HG02973 (cell line): ENCODE data around the gene KIF1A.

Experiments used
- ATAC-seq: cut with Tn5 transposase; IDR thresholded peaks from one replicate; pipeline ENCODE4 v1.9.1; 2021; ENCODE audit warnings: moderate library complexity; ENCODE audit not compliant: unreplicated experiment

Gene KIF1A

DNA sequence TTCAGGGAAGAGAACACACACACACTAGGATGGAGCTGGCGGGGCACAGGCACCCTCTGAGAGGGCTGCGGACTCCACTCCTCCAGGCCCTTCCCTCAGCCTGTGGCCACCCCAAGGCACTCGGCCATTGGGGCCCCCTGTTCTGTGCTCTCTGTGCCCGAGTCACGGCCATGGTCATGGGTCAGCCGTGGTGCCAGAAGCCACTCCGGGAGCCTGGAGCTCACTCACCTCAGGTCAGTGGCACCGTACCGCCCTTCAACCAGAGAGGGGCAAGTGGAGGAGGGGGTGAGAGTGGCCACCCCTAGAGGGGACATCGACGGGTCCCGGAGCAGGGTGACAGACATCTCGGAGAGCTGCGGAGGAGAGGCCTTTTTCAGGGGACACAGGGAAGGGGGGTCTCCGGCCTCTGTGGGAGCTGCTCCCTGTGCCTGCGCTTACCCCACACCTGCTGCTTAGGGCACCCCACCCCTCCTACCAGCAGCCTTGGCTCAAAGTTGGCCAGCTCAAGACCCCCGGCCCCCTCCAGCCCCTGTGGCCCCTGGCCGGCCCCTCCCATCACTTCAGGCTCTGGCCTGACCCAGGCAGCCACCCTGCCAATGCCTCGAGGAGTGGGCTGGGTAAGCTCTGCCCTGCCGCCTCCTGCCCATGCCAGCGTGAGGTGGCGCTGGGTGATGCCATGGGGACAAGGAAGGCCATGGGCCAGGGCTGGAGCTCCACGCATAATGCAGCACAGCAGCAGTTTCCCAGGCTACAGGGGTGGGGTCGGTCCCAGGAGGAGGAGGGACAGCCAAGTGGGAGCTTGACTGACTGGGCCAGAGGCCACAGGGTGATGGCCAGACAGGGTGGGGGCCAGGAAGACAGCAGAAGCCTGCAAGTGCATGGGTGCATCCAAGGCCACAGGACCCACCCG, 99.1 kb downstream of the KIF1A start:
- ATAC-seq, result no peak

DNA sequence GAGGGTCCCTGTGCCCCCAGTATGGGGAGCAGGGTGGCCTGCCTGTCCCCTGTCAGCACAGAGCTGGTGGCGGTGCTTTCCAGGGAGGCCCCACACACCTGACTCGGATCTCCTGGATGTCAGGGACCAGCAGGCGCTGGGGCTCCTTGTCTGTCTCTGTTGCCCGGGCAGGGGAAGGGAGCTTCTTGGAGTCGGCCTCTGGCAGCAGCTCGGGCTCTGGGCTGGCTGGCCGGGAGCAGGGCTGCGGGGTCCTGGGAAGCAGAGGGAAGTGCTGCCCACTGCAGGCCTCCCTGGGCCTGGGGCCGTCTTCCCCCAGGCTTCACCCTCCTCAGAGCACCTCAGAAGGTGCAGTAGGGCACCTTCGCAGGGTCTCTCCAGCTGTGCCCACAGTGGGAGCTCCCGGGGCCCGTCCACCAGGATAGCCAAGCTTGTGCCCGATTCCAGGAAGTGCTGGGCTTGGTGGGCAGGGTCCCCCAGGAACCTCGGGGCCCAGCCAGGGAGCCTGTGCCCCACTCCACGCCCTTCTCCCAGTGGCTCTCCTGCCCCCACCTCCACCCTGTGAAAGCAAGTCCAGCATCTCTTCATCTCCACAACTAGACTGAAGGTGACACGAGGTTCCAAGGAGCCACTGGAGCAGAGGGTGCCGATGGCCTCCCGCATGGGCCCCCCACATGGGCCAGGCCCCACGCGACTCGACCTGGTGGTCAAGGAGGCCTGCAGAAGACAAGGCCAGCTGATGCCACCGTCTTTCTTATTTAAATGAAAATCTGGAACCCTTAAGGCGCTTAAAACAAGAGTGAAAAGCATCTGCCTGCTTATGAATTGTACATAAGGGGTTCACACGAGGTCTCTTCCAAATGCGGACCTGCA, 100.1 kb downstream of the KIF1A start:
- ATAC-seq, result no peak

DNA sequence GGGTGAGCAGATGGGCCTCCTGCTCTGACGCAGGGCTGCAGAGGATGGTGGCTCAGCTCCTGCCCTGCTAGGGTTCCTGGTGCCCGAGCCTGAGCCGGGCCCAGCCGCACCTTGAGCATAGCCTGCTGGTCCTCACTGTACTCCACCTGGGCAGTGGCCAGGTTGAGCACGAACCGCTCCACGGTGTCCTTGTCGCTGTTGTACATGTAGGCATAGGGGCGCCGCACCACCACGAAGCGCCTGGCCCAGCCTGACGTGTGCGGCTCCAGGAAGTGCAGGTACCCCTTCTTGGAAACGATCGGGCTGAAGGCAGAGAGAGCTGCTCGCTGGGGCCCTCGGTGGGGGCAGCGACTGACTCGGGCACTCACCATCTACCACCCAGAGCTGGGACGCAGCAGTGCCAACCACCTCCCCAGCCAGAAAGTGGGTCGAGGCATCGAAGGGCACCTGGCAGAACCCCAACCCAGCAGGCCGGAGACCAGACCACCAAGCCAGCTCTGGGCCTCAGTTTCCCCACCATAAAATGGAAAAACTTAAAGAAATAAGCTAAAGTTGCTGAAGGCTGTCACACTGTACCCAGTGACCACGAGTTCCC, 101.0 kb downstream of the KIF1A start:
- ATAC-seq, result no peak

DNA sequence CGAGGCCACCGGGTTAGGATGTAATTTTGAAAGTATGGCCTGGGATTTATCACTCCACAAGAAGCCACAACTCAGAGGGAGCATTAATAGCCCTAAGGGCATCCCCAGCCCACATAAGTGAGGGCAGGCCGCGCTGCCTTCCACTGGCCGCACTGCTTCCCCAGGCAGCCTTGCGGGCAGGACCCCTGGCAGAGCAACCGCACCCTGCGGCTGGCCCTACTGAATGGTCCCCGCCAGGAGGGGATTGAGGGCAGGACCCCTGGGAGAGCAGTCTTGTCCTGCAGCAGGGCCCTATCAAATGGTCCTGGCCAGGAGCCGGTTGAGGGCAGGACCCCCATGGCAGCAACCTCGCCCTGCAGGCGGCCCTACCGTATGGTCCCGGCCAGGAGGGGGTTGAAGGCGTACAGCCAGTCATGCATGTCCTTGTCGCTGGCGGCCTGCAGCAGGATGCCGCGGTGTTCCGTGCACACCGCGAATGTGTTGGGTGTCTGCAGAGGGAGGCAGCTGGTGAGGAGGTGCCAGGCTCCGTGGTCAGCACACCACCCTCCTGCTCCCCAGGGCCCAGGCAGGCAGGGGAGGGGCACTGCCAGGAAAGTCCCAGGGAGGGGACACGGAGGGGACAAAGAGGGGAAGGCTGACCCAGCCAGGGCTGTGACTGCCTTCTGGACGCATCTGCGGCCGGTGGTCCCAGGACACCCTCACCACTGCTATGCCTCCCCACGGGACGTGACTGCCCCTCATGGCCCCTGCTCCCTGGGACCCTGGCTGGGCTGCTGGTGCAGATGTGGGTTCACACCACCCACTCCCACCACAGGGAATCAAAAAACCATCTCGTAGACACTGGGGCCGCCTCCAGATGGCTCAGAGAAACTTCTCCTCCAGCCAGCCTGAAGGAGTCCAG, 102.1 kb downstream of the KIF1A start:
- ATAC-seq, result no peak

DNA sequence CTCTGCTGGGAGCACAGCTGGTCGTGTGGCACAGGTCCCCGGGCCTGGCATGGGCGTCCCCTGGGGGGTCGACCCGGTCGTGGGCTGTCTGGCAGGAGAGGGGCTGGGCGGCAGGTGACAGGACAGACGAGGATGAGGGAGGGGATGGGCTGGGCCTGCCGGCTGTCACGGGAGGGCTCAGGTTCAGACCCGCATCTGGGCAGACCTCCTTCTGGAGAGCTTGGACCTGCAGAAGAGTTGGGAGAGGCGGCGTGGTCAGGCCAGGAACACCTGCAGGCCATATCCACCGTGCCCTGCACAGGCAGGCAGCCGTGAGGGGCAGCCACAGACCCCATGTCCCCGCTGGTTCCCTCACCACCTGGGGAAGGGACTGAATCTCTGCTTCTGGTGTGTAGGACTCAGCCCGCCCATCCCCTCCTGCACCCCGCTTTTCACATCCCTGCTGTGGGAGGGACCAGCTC, 102.8 kb downstream of the KIF1A start:
- ATAC-seq, result no peak

DNA sequence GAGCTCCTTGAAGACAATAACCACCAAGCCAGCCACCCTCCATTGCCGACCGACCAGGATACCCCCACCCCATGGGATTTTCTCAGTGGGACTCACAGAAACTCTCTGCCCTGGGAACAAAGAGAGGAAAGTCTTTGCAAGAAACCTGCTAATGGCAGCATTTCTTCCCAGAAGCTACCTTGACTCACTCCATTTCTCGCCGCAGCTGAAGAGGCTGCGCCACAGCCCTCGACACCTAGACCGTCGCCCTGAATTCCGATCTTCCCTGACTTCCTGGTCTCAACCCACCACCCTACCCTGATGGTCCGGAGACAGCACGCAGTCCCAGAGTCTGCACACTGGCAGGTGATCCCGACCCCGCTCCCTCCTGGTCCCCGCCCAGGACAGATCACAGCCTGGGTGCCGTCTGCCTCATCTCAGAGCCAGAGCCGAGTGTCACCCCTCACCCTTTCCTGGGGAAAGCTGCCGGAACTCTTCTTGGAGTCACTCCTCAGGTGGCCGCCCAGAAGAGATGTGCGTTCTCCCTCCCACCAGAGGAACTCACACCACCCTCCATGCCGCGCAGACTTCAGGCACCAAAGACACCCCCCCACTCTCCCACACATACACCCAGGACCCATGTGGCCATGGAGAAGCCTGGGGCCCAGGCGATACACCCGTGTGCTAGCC, 103.8 kb downstream of the KIF1A start:
- ATAC-seq, result no peak

DNA sequence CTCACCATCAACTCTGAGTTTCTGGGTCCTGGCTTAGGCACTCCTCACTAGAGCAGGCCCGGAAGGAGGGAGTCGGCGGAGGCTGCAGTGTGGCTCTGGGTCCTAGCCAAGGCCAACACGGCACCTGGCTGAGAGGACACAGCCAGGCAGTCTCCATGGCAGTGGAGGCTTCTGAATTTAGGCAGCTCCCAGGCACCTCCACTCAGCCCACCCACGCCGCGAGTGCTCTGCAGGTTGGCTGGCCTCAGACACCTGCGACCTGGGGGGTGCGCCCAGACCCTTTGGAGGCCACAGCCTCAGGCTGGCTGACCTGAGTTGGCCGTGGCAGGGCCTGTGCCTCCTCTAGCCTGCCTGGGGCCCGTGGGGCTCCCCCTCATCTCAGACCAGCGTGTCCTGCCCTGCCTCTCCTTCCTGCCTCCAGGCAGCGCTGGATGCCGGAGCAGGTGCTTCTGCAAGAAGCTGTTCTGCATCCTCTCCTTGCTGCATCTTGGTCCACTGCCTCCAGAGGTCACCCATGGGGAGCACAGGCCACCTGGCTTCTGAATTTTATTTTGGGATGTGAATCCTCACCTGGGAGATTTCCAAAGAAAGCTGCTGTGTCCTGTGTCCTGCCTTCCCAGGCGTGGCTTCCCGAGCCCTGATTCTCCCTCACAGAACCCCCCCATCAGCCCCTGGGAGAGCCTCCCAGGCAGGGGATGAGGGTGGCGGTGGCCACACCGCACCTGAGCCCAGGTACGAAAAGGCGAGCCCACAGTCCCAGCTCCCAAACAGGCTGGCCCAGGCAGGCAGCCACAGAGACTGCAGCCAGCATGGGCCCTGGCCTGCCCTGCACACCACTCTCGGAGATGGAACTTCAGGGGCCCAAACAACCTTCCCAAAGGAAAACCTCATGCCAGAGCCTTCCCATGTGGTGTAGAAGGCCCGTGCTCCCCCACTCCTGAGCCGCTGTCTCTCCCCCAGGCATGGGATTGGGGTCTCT, 105.0 kb downstream of the KIF1A start:
- no peak for ATAC-seq

DNA sequence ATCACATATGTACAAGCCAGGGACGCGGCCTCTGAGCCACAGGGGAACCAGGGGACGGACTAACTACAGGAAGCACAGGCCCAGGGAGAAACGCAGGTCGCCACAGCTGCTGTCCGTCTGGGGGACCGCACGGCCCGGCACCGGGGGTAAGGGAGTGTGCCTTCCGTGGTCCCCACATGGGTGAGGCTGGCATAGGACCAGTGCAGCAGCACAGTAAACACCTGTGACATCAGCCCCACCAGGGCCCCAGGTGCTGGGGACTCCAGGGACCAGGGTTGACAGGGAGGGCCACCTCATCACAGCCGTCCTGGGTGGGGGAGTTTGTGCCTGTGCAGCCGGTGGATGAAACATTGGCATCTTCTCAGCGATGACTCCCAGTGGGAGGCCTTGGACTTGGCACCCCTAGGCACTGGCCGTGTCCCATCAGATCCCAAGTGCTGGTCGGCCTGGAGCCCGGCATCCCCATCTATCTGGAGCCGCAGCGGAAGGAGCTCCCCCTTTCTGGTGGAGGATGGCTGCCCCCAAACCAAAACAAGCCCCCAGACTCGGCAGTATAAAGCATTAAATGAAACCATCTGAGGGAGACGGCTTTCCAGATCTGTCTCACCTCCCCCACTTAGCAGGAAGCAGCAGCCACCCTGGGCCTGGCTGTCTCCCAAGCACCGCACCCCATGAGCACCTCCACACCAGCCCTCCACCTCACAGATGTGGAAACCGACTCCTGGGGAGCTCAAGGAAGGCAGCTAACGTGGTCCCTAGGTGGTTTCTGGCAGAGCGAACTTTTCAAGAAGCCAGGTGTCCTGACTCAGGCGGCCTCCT, 105.9 kb downstream of the KIF1A start:
- ATAC-seq, result no peak

DNA sequence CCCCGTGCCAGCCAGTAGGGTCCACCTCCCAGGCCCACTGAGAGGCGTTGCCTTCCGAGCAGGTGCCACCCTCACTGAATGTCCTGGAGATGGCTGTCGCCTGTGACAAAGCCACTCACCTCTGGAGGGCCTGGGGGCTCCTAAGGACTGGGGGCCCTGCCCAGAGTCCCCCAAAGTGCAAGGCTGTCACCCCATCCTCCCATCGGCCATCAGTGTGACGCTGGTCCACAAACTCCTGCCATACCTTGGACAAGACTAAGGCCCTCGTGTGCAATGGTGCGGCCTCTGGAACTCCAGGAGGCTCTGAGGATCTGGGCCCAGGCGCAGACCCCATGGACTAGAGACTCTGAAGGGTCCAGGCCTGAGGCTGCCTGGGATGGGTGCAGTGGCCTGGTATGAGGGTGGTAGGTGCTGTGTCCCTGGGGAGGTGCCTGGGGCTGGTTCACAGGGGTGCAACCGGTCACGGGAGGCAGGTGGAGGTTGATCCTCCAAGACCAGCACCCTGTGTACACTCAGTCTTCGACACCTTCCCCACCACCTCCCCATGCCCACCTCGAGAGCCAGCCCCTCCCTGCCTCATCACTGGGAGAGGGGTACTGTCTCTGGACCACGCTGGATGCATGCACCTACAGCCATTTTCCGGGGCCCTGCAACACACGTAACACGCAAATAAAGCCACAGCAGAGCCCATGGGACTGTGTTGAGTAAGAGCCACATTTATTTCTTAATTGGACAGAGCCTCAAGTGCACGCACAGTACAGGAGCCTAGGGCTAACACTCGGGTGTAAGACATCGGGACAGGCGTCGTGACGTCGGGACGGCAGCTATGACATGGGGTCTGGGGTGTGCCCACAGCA, 106.7 kb downstream of the KIF1A start:
- ATAC-seq, result no peak

DNA sequence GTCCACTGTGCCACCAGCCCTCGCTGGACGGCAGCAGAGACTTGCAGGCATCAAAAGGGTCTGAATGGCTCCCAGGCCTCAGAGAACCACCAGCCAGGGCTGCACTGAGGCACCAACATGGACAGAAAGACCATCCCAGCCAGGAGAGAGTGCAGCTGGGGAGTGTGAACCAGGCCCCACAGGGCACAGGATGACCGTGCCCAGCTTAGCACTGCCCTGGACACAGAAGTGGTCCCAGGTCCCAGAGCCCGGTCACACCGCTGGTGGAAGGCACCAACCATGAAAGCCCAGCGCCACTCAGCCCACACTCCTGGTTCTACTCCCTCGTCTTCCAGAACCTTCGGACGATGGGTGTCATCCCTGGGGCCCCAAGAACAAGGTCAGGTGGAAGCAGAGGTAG, 107.9 kb downstream of the KIF1A start:
- no peak for ATAC-seq

DNA sequence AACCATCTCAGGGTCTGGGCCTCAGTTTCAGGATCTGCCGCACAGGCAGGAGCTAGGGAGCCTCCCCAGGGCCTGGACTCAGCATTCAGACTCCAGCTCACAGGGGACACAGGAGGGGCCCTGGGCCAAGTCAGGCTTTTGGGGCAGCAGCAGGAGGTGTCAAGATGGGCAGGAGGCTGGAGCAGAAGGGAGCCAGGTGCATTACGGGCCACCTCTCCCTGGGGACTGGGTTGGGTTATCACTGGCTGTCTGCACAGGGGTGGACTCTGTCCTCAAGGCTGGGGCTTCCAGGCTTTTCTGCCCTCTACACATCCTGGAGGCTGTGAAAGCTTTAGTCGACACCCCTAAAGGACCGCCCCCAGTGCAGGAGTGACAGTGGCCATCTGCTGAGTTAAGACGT, 108.3 kb downstream of the KIF1A start:
- no peak for ATAC-seq

DNA sequence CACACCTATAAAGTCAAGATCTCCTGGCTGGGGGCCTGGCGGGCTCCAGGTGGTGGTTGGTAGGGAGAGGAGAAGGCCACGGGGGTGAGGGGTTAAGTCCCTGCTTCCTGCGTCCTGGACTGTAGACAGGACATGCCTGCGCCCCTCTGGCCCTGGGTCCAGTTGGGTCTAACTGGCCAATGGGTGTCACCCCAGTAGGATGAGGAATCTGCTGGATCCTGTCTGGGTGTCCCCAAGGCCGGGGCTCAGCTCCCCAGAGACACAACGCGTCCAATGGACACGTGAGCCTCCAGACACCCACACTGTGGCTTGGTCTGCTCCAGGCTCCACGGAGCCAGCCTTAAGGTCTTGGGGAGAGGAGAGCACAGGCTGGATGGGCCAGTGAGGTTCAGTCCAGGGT, 108.7 kb downstream of the KIF1A start:
- no peak for ATAC-seq

DNA sequence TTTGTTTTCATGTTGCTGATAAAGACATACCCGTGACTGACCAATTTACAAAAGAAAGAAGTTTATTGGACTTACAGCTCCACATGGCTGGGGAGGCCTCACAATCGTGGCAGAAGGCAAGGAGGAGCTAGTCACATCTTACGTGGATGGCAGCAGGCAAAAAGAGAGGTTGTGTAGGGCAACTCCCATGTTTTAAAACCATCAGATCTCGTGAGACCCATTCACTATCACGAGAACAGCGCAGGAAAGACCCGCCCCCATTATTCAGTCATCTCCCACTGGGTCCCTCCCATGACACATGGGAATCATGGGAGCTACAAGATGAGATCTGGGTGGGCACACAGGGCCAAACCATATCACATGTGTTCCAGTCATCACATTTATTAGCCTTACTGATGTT, 111.6 kb downstream of the KIF1A start:
- no peak for ATAC-seq

DNA sequence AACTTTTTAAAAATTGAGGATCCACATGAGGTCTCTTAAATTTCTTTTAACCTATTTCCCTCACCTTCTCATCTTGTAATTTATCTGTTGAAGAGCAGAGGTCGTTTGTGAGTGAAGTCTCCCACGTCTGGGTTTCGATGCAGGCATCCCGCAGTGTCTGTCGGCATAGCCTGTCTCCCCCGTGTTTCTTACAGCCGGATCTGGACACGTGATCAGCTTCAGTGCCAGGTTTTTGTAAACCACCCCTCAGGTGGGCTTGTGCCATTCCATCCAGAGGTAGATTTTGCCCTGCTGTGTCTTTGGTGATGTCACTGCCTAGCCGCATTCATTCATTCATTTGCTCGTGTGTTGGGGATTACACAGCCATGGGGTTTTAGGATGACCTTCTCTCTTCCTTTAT, 112.2 kb downstream of the KIF1A start:
- ATAC-seq, result no peak

DNA sequence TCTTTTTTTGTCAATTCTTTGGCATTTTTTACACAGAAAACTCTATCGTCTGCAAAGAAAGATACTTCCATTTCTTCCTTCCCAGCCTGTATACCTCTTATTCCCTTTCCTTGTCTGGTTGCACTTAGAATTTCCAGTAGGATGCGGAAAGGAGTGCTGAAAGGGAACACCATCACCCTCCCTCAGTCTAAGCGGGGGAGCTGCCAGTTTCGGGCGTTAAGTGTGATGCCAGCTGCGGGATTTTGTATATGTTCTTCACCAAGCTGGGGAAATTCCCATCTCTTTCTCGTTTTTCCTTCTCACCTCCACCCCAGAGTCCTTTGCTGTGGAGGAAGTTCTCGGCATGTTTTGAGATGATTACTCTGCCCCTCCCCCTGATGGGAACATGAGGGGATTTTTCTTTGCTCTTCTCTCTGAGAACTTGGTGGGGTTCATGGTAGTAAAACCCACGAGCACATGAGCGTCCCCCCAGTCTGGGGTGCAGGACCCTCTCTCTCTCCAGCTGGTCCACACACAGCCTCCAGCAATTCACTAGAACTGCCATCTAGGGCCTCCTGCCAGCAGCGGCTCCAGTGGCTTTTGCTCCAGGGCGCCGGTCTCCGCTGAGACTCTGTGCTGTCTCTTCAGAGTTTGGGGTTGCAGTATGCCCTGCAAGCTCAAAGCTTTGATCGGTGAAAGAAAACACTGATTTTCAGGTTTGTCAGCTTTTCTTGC, 112.8 kb downstream of the KIF1A start:
- no peak for ATAC-seq

DNA sequence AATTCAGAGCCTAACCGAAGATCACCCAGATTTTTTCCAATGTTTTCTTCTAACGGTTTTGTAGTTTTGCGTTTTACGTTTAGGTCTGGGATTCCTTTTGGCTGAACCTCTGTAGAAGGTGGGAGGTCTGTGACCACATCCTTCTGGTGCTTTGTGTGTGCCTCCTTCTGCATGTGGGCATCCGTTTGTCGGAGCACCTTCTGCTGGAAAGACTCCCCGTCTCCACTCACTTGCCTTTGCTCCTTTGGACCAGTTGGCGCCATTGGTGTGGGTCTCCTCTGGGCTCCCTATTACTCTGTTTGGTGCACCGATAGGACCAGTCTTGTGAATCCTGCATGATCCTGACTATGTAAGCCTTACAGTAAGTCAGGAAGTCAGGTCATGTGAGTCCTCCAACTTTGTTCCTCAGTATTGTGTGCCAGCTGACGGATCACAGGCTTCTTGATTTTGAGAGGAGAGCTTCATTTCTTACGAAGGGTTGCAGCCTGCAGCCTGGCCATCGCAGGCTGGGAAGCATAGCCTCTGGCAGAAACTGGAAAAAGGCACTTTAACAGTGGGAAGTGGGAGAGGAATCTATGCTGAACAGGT, 114.7 kb downstream of the KIF1A start:
- no peak for ATAC-seq
